Measurements from ENCODE around the gene CAB39.
"Not testable (repeated sequence)": the region's sequence is repeated elsewhere in the genome, so short reads cannot be mapped to it uniquely, and the experiment has no call there.

The CAB39 gene

DNA sequence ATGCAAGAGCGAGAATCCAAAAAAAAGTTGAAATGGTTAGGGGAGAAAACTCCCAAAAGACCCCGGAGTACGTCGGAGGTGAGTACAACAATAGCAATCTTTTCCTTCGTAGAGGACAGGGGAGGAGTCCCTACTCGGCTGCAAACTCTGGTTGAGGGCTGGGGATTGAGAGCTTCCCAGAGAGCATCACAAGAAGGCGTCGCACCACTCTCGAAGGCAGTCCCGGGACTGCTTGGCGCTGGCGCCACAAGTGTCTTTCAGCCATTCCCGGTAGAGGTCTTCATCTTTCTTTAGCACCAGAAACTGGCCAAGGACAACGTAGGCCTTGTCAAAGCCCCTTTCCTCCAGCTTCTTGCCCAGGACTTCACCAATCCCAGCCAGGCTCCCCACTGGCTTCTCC lies 12.3 kb downstream of the CAB39 start:
- not testable (repeated sequence) for ATAC-seq (replicated peaks; ENCODE audit: extremely low read depth, poor library complexity, severe bottlenecking); DNase-seq (ENCODE audit: low spot score in 2 of 2); H3K27me3 Mint-ChIP-seq; H3K27ac Mint-ChIP-seq (ENCODE audit: low read depth); H3K4me3 Mint-ChIP-seq; H3K9me3 Mint-ChIP-seq
- Mint-ChIP-seq H3K36me3 (ENCODE audit: insufficient read depth) (peaks cover 20% of the 10 kb centered on the region), H3K4me1 (peaks cover 50% of the 10 kb centered on the region)

DNA sequence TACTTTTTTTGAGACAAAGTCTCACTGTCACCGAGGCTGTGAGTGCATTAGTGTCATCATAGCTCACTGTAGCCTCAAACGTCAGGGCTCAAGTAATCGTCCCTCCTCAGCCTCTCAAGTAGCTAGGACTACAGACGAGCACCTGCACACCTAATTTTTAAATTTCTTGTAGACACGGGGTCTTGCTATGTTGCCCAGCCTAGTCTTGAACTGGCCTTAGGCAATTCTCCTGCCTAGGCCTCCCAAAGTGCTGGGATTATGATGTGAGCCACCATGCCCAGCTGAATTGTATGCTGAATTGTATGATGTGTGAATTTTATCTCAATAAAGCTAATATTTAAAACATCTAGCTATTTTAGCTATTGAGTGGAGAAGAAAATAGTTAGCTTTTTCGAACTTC lies 18.9 kb downstream of the CAB39 start:
- Mint-ChIP-seq H3K27me3 (no peaks in the 10 kb centered on the region), H3K27ac (ENCODE audit: low read depth) (no peak overlapping the region), H3K4me3 (no peak overlapping the region), H3K9me3 (no peaks in the 10 kb centered on the region), H3K4me1 (peaks cover 63% of the 10 kb centered on the region), H3K36me3 (ENCODE audit: insufficient read depth) (peaks cover 6% of the 10 kb centered on the region)
- ATAC-seq (replicated peaks; ENCODE audit: extremely low read depth, poor library complexity, severe bottlenecking) (no peak), DNase-seq (ENCODE audit: low spot score in 2 of 2) (no peak)

GRCh38 chr2:230732914-230733401 lies 20.3 kb downstream of the CAB39 start:
- Mint-ChIP-seq H3K4me1 (peaks cover 68% of the 10 kb centered on the region), H3K27me3 (no peaks in the 10 kb centered on the region)
- ATAC-seq (replicated peaks; ENCODE audit: extremely low read depth, poor library complexity, severe bottlenecking), result no peak

GRCh38 chr2:230734247-230735175 lies 21.9 kb downstream of the CAB39 start:
- peaks cover 9% of the 10 kb centered on the region for H3K36me3 Mint-ChIP-seq (ENCODE audit: insufficient read depth)
- peaks cover 73% of the 10 kb centered on the region for H3K4me1 Mint-ChIP-seq
- H3K27me3 Mint-ChIP-seq, result no peaks in the 10 kb centered on the region
- no peak overlapping the region for H3K4me3 Mint-ChIP-seq
- no peaks in the 10 kb centered on the region for H3K9me3 Mint-ChIP-seq
- H3K27ac Mint-ChIP-seq (ENCODE audit: low read depth), result no peak overlapping the region
- ATAC-seq (replicated peaks; ENCODE audit: extremely low read depth, poor library complexity, severe bottlenecking) (no peak), DNase-seq (ENCODE audit: low spot score in 2 of 2) (no peak)

More at GRCh38 chr2:230732914-230733401, 20.3 kb downstream of the CAB39 start:
- Mint-ChIP-seq H3K27ac (ENCODE audit: low read depth) (peak overlapping the region; percentile 10), H3K4me3 (no peak overlapping the region), H3K9me3 (no peaks in the 10 kb centered on the region), H3K36me3 (ENCODE audit: insufficient read depth) (peaks cover 3% of the 10 kb centered on the region)
- DNase-seq (ENCODE audit: low spot score in 2 of 2), result no peak

DNA sequence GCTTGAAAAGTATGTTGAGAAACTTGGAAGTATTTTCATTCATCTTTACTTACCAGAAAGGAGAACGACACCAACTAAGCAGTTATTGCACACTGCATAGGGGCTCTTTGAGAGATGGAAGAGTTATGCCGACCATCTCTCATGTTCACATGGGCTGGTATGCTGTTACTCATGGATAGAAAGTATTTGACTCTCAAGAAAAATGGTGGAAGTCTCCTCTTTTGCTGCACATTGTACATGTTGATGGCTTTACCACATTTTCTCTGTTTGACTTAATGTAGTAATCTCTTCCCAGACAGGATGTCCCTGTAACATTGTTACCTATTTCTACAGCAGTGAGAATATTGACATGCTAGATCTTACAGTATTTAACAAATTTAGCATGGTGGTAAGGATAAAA lies 23.2 kb downstream of the CAB39 start:
- no peak for ATAC-seq (replicated peaks; ENCODE audit: extremely low read depth, poor library complexity, severe bottlenecking)
- Mint-ChIP-seq H3K36me3 (ENCODE audit: insufficient read depth) (peaks cover 13% of the 10 kb centered on the region), H3K27me3 (no peaks in the 10 kb centered on the region), H3K4me1 (peaks cover 82% of the 10 kb centered on the region), H3K27ac (ENCODE audit: low read depth) (peak overlapping the region; percentile 51), H3K9me3 (no peaks in the 10 kb centered on the region), H3K4me3 (no peak overlapping the region)
- DNase-seq (ENCODE audit: low spot score in 2 of 2), result no peak

GRCh38 chr2:230737300-230737699 lies 24.7 kb downstream of the CAB39 start:
- DNase-seq (ENCODE audit: low spot score in 2 of 2), result no peak
- peaks cover 13% of the 10 kb centered on the region for H3K36me3 Mint-ChIP-seq (ENCODE audit: insufficient read depth)
- H3K4me1 Mint-ChIP-seq, result peaks cover 75% of the 10 kb centered on the region
- H3K27ac Mint-ChIP-seq (ENCODE audit: low read depth), result peak overlapping the region; percentile 63
- no peak overlapping the region for H3K4me3 Mint-ChIP-seq
- no peak for ATAC-seq (replicated peaks; ENCODE audit: extremely low read depth, poor library complexity, severe bottlenecking)
- no peaks in the 10 kb centered on the region for H3K27me3 Mint-ChIP-seq
- H3K9me3 Mint-ChIP-seq, result no peaks in the 10 kb centered on the region

DNA sequence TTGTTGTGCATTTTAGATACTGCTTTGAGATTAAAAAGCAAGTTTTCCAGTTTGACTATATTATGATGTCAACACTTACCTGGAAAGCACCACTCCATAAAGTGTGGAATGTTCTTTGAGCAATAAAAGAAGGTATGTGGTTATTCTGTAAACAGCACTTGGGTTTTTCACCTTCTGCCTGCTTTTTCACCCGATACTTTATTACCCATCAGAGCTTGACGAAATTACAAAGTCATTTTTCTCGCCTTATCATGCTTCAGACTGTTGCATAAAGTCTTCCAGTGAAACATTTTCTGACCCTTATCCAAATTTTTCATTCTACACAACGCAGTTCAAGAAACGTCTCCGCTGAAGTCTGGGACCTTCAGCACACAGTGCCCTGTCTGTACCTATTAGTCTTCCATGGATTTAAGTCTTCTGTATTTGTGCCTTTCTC lies 25.2 kb downstream of the CAB39 start:
- peaks cover 11% of the 10 kb centered on the region for H3K36me3 Mint-ChIP-seq (ENCODE audit: insufficient read depth)
- ATAC-seq (replicated peaks; ENCODE audit: extremely low read depth, poor library complexity, severe bottlenecking), result no peak
- peak overlapping the region; percentile 63 for H3K27ac Mint-ChIP-seq (ENCODE audit: low read depth)

DNA sequence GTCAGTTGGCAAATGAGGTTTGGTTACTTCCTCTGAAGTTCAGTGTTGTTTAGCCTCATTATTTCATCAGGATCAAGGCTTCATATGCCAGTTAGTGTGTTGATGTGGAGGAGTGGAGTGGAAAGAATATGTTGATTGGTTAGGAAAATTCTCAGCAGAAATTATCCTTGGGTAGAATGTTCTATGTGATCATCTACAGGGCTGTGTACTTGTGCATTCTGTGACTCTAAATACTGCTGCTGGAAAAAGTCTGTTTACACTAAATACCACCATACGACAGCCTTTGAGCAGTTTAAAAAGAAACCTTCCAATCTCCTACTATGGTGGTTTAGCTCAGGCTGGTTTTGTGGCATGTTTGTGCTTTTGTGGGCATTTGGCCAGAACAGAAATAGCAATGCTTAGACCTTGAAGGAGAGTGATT lies 25.8 kb downstream of the CAB39 start:
- Mint-ChIP-seq H3K9me3 (no peaks in the 10 kb centered on the region), H3K36me3 (ENCODE audit: insufficient read depth) (peaks cover 11% of the 10 kb centered on the region), H3K4me3 (peak overlapping the region; percentile 5), H3K27me3 (no peaks in the 10 kb centered on the region), H3K27ac (ENCODE audit: low read depth) (peak overlapping the region; percentile 63), H3K4me1 (peaks cover 71% of the 10 kb centered on the region)
- ATAC-seq (replicated peaks; ENCODE audit: extremely low read depth, poor library complexity, severe bottlenecking) (no peak), DNase-seq (ENCODE audit: low spot score in 2 of 2) (no peak)

More for the DNA sequence above, 25.2 kb downstream of the CAB39 start:
- no peak for DNase-seq (ENCODE audit: low spot score in 2 of 2)
- Mint-ChIP-seq H3K4me3 (peak overlapping the region; percentile 5), H3K27me3 (no peaks in the 10 kb centered on the region), H3K9me3 (no peaks in the 10 kb centered on the region), H3K4me1 (peaks cover 72% of the 10 kb centered on the region)

GRCh38 chr2:230738924-230739323 lies 26.3 kb downstream of the CAB39 start:
- Mint-ChIP-seq H3K4me3 (peak overlapping the region; percentile 5), H3K36me3 (ENCODE audit: insufficient read depth) (peaks cover 10% of the 10 kb centered on the region), H3K4me1 (peaks cover 66% of the 10 kb centered on the region), H3K9me3 (no peaks in the 10 kb centered on the region), H3K27me3 (no peaks in the 10 kb centered on the region), H3K27ac (ENCODE audit: low read depth) (peak overlapping the region; percentile 63)
- no peak for DNase-seq (ENCODE audit: low spot score in 2 of 2)
- no peak for ATAC-seq (replicated peaks; ENCODE audit: extremely low read depth, poor library complexity, severe bottlenecking)

DNA sequence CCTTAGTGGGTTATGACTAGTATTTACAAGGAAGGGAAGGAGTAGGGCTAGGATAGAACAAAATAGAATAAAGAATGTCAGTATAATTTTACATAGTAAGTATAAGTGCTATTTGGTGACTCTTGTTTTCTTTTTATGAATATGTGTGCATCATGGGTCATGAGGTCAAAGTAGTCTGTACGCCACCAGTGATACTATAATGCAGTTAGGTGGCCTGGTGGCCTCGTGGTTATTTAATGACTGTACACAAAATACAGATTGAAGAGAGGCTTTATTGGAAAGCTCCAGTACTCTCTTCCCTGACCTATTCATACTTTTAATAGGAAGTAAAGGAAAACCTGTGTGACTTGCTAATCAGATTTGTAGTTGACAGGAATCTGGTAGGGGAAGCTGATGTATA lies 27.3 kb downstream of the CAB39 start:
- Mint-ChIP-seq H3K4me1 (peaks cover 56% of the 10 kb centered on the region), H3K27me3 (no peaks in the 10 kb centered on the region)

GRCh38 chr2:230742781-230743180 lies 30.1 kb downstream of the CAB39 start:
- no peak overlapping the region for H3K27ac Mint-ChIP-seq (ENCODE audit: low read depth)
- ATAC-seq (replicated peaks; ENCODE audit: extremely low read depth, poor library complexity, severe bottlenecking), result no peak
- H3K4me3 Mint-ChIP-seq, result no peak overlapping the region
- H3K27me3 Mint-ChIP-seq, result no peaks in the 10 kb centered on the region
- no peak for DNase-seq (ENCODE audit: low spot score in 2 of 2)
- no peaks in the 10 kb centered on the region for H3K9me3 Mint-ChIP-seq
- H3K4me1 Mint-ChIP-seq, result peaks cover 53% of the 10 kb centered on the region
- H3K36me3 Mint-ChIP-seq (ENCODE audit: insufficient read depth), result peaks cover 23% of the 10 kb centered on the region

More for the DNA sequence above, 27.3 kb downstream of the CAB39 start:
- DNase-seq (ENCODE audit: low spot score in 2 of 2) (no peak), ATAC-seq (replicated peaks; ENCODE audit: extremely low read depth, poor library complexity, severe bottlenecking) (no peak)
- Mint-ChIP-seq H3K4me3 (no peak overlapping the region), H3K9me3 (no peaks in the 10 kb centered on the region), H3K27ac (ENCODE audit: low read depth) (no peak overlapping the region), H3K36me3 (ENCODE audit: insufficient read depth) (peaks cover 12% of the 10 kb centered on the region)

GRCh38 chr2:230746213-230746612 lies 33.6 kb downstream of the CAB39 start:
- no peaks in the 10 kb centered on the region for H3K9me3 Mint-ChIP-seq
- H3K36me3 Mint-ChIP-seq (ENCODE audit: insufficient read depth), result peaks cover 13% of the 10 kb centered on the region
- ATAC-seq (replicated peaks; ENCODE audit: extremely low read depth, poor library complexity, severe bottlenecking) (no peak), DNase-seq (ENCODE audit: low spot score in 2 of 2) (no peak)
- no peaks in the 10 kb centered on the region for H3K27me3 Mint-ChIP-seq
- peaks cover 46% of the 10 kb centered on the region for H3K4me1 Mint-ChIP-seq
- no peak overlapping the region for H3K27ac Mint-ChIP-seq (ENCODE audit: low read depth)
- no peak overlapping the region for H3K4me3 Mint-ChIP-seq

- peaks cover 16% of the 10 kb centered on the region for H3K36me3 Mint-ChIP-seq (ENCODE audit: insufficient read depth)
- peaks cover 58% of the 10 kb centered on the region for H3K4me1 Mint-ChIP-seq
- H3K27ac Mint-ChIP-seq (ENCODE audit: low read depth), result no peak overlapping the region
- no peaks in the 10 kb centered on the region for H3K9me3 Mint-ChIP-seq
- no peak for DNase-seq (ENCODE audit: low spot score in 2 of 2)
- no peak overlapping the region for H3K4me3 Mint-ChIP-seq
- no peaks in the 10 kb centered on the region for H3K27me3 Mint-ChIP-seq
- ATAC-seq (replicated peaks; ENCODE audit: extremely low read depth, poor library complexity, severe bottlenecking), result no peak
Observed at GRCh38 chr2:230748087-230748486, 35.4 kb downstream of the CAB39 start.

Measured in central memory CD8-positive, alpha-beta T cell (primary cell).